Measurements from ENCODE around the gene HIGD1C.
A peak's percentile ranks its signal among the peaks of the same experiment; 100 is the strongest.

The HIGD1C gene

DNA sequence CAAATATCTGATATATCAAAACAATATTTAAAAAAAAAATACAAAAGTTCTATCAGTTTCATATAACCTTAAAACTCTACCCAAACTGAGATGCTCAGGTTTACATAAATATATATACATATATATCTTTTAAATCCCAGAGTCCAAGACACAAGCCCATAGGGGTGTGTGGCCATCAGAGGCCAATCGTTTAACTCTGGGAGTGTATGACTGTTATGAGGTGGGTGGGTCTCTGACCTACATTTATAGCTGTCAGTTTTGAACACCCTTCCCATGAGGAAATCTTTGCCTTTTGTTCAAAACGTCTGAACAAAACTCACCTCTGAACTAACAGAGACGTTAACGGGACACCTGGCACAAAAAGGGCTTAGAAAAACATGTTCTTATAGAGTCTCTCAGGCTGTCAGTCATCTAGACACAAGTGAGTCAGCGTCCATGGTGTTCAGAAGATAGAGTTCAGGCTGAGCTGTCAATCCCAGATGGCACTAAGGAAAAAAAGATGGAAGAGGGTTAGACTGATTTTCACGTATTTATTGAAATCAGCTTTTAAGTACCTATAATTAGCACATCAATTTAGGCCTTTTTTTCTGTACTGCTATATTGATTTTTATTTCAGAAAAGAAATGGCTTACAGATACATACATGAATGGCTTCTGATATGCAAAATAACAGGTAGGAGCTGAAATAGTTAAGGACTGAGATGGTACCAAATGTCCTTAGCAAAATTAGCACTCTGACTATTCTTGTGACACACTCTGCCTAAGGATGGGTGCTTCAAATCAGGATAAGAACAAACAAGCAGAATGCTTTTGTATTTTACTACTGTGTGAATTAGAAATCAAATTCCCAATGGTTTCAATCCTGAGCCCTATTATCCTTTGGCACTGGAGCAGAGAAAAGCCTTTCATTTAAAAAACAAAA is 29.2 kb downstream of the HIGD1C start:
- no peak for ATAC-seq
- TF ChIP-seq CSDC2 (CRISPR knock-in tag; IDR thresholded peaks at IDR 0.05) = no peak
- TF ChIP-seq CREB5 (CRISPR knock-in tag; IDR thresholded peaks at IDR 0.05; ENCODE audit: low read depth) = no peak
- no peak for TF ChIP-seq ISL1 (CRISPR knock-in tag; IDR thresholded peaks at IDR 0.05)
- TF ChIP-seq TCF4 (CRISPR knock-in tag; IDR thresholded peaks at IDR 0.05; ENCODE audit: borderline replicate concordance) = no peak
- TF ChIP-seq RARB (CRISPR knock-in tag; IDR thresholded peaks at IDR 0.05) = no peak
- no peak for TF ChIP-seq ZNF70 (CRISPR knock-in tag; IDR thresholded peaks at IDR 0.05)
- no peak for TF ChIP-seq ZC3H10 (CRISPR knock-in tag; IDR thresholded peaks at IDR 0.05)
- no peak for TF ChIP-seq PPARA (CRISPR knock-in tag; IDR thresholded peaks at IDR 0.05; ENCODE audit: borderline replicate concordance)
- no peak for TF ChIP-seq BACH2 (CRISPR knock-in tag; IDR thresholded peaks at IDR 0.05; ENCODE audit: borderline replicate concordance)

DNA sequence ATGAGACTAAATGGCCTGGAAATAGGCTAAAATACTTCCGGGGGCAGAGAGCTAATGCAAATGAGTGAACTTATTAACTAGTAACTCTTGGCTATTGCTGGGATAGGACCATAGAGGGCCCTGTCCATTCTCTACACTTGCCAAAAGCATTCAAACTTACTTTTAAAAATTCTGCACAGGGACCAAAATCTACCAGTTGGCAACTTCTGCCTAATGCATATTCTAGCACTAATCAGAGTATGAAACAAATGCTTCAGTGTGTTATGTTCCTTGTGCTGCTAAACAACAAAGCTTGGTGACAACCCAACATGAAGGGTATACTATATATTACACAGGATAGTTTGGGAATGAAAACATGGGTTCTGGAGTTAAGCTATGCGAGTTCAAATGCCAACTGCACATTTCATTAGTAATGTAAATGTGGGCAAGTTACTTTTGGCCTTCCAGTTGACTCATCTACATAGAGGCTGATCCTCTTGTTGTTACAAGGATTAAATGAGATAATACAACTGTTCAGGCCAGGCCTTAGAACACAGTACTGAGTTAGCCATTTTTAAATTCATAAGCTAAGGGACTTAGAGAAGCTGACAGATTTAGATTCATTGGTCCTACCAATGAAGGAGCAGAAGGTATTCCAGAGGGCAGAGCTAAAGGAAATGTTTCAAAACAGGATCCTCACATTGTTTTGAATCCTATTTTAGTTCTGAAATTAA is 32.4 kb downstream of the HIGD1C start:
- no peak for TF ChIP-seq RARB (CRISPR knock-in tag; IDR thresholded peaks at IDR 0.05)
- TF ChIP-seq CSDC2 (CRISPR knock-in tag; IDR thresholded peaks at IDR 0.05) = no peak
- TF ChIP-seq TSHZ2 (CRISPR knock-in tag; IDR thresholded peaks at IDR 0.05) = no peak
- no peak for TF ChIP-seq TCF4 (CRISPR knock-in tag; IDR thresholded peaks at IDR 0.05; ENCODE audit: borderline replicate concordance)
- no peak for TF ChIP-seq ESRRG (CRISPR knock-in tag; IDR thresholded peaks at IDR 0.05)
- ATAC-seq = no peak

- no peak for TF ChIP-seq ESRRG (CRISPR knock-in tag; IDR thresholded peaks at IDR 0.05)
- TF ChIP-seq ZC3H10 (CRISPR knock-in tag; IDR thresholded peaks at IDR 0.05) = no peak
- TF ChIP-seq POU6F1 (CRISPR knock-in tag; IDR thresholded peaks at IDR 0.05; ENCODE audit: borderline replicate concordance, low read depth) = no peak
- peak; percentile 54 for ATAC-seq
These were observed 33.0 kb downstream of the HIGD1C start for GRCh38 chr12:50985322-50985721.

GRCh38 chr12:50986966-50987737 is 34.8 kb downstream of the HIGD1C start:
- TF ChIP-seq TOX (CRISPR knock-in tag; IDR thresholded peaks at IDR 0.05; ENCODE audit: borderline replicate concordance) = no peak
- TF ChIP-seq TSHZ2 (CRISPR knock-in tag; IDR thresholded peaks at IDR 0.05) = no peak
- no peak for TF ChIP-seq GLIS3 (CRISPR knock-in tag; IDR thresholded peaks at IDR 0.05)
- no peak for TF ChIP-seq TCF4 (CRISPR knock-in tag; IDR thresholded peaks at IDR 0.05; ENCODE audit: borderline replicate concordance)
- ATAC-seq = peak; percentile 95
